ENCODE data around the gene RGS18. TPM values are rescaled to one million over a fixed set of nuclear protein-coding genes. Genes with fewer than 3 reads are reported as not detected.

Gene RGS18
- total RNA-seq, 2 donors from 2014 or later: not detected

- no peak overlapping the region for H3K9ac ChIP-seq (ENCODE audit: extremely low read depth, low read length, poor library complexity, severe bottlenecking)
- H3K4me3 ChIP-seq (ENCODE audit: low read length): no peak overlapping the region
- H3K27ac ChIP-seq (ENCODE audit: low read depth, low read length): no peak overlapping the region
- H3K9me3 Mint-ChIP-seq: no peaks in the 10 kb centered on the region
- H3K9me3 ChIP-seq (ENCODE audit: control insufficient read depth, low read length): no peaks in the 10 kb centered on the region
- no peaks in the 10 kb centered on the region for H3K36me3 Mint-ChIP-seq (ENCODE audit: low read depth)
- H3K36me3 ChIP-seq (ENCODE audit: control insufficient read depth, insufficient read depth, low read length): no peaks in the 10 kb centered on the region
- no peak overlapping the region for H3K27ac Mint-ChIP-seq
- peaks cover 4% of the 10 kb centered on the region for H3K4me1 ChIP-seq (ENCODE audit: control insufficient read depth, insufficient read depth, low read length)
- H3K4me3 Mint-ChIP-seq: no peak overlapping the region
- DNase-seq: no peak
- no peaks in the 10 kb centered on the region for H3K27me3 Mint-ChIP-seq (ENCODE audit: insufficient read depth)
- no peaks in the 10 kb centered on the region for H3K4me1 Mint-ChIP-seq
- no peak for TF ChIP-seq CTCF (conservative IDR thresholded peaks at IDR 0.05)
- H3K27me3 ChIP-seq (ENCODE audit: control insufficient read depth, insufficient read depth, low read length, poor library complexity, severe bottlenecking): no peaks in the 10 kb centered on the region
Observed at GRCh38 chr1:192235127-192235526, 76.9 kb downstream of the RGS18 start.

Other genes starting within 250 kb of the RGS18 start
- not detected for gene RGS21, start 158.5 kb downstream of the RGS18 start, total RNA-seq

Measured in endodermal cell (in vitro differentiated cells).